ENCODE data around the gene GAL3ST3.

The GAL3ST3 gene

GRCh38 chr11:66039765-66040164 is 9.2 kb downstream of the GAL3ST3 start:
- Histone ChIP-seq H3K9ac (ENCODE audit: low read length) (no peak overlapping the region), H3K4me3 (ENCODE audit: low read length) (no peak overlapping the region), H3K36me3 (replicated peaks; ENCODE audit: insufficient read depth, low read length) (no peaks in the 10 kb centered on the region), H3K79me2 (ENCODE audit: low read length) (no peaks in the 10 kb centered on the region), H3K4me2 (ENCODE audit: low read depth, low read length) (no peak overlapping the region), H3K27ac (ENCODE audit: low read length) (no peak overlapping the region), H2AFZ (ENCODE audit: low read length) (no peak overlapping the region), H3K4me1 (ENCODE audit: low read length) (peaks cover 5% of the 10 kb centered on the region), H3K27me3 (replicated peaks; ENCODE audit: insufficient read depth, low read length) (no peaks in the 10 kb centered on the region), H4K20me1 (ENCODE audit: insufficient read depth, low read length) (no peaks in the 10 kb centered on the region), H3F3A (ENCODE audit: insufficient read depth, low read length) (peaks cover 7% of the 10 kb centered on the region), H3K9me3 (replicated peaks; ENCODE audit: insufficient read depth, low read length) (no peaks in the 10 kb centered on the region), H3K9me2 (replicated peaks; ENCODE audit: insufficient read depth, low read length) (no peaks in the 10 kb centered on the region)
- no peak for DNase-seq
- TF ChIP-seq EZH2 (optimal IDR thresholded peaks at IDR 0.05; ENCODE audit: low read depth, low read length) (no peak), CTCF (IDR thresholded peaks at IDR 0.05; ENCODE audit: low read length) (no peak), EZH2phosphoT487 (IDR thresholded peaks at IDR 0.05; ENCODE audit: low read length) (no peak)

GRCh38 chr11:66037327-66037726 is 11.6 kb downstream of the GAL3ST3 start:
- Histone ChIP-seq H4K20me1 (ENCODE audit: insufficient read depth, low read length) (no peaks in the 10 kb centered on the region), H2AFZ (ENCODE audit: low read length) (no peak overlapping the region), H3K4me3 (ENCODE audit: low read length) (no peak overlapping the region), H3K9me3 (replicated peaks; ENCODE audit: insufficient read depth, low read length) (no peaks in the 10 kb centered on the region), H3K36me3 (replicated peaks; ENCODE audit: insufficient read depth, low read length) (no peaks in the 10 kb centered on the region), H3K9me2 (replicated peaks; ENCODE audit: insufficient read depth, low read length) (no peaks in the 10 kb centered on the region), H3K27me3 (replicated peaks; ENCODE audit: insufficient read depth, low read length) (no peaks in the 10 kb centered on the region), H3K4me2 (ENCODE audit: low read depth, low read length) (no peak overlapping the region), H3K27ac (ENCODE audit: low read length) (no peak overlapping the region), H3K9ac (ENCODE audit: low read length) (no peak overlapping the region), H3K4me1 (ENCODE audit: low read length) (no peaks in the 10 kb centered on the region), H3F3A (ENCODE audit: insufficient read depth, low read length) (no peaks in the 10 kb centered on the region), H3K79me2 (ENCODE audit: low read length) (no peaks in the 10 kb centered on the region)
- no peak for DNase-seq
- TF ChIP-seq CTCF (IDR thresholded peaks at IDR 0.05; ENCODE audit: low read length) (no peak), EZH2phosphoT487 (IDR thresholded peaks at IDR 0.05; ENCODE audit: low read length) (no peak), EZH2 (optimal IDR thresholded peaks at IDR 0.05; ENCODE audit: low read depth, low read length) (no peak)

GRCh38 chr11:66036334-66036710 is 12.6 kb downstream of the GAL3ST3 start:
- H3K4me2 ChIP-seq (ENCODE audit: low read depth, low read length) = no peak overlapping the region
- no peak overlapping the region for H2AFZ ChIP-seq (ENCODE audit: low read length)
- H3K27ac ChIP-seq (ENCODE audit: low read length) = no peak overlapping the region
- no peaks in the 10 kb centered on the region for H3K36me3 ChIP-seq (replicated peaks; ENCODE audit: insufficient read depth, low read length)
- no peaks in the 10 kb centered on the region for H3K27me3 ChIP-seq (replicated peaks; ENCODE audit: insufficient read depth, low read length)
- no peaks in the 10 kb centered on the region for H4K20me1 ChIP-seq (ENCODE audit: insufficient read depth, low read length)
- no peaks in the 10 kb centered on the region for H3K79me2 ChIP-seq (ENCODE audit: low read length)
- no peak overlapping the region for H3K9ac ChIP-seq (ENCODE audit: low read length)
- H3F3A ChIP-seq (ENCODE audit: insufficient read depth, low read length) = no peaks in the 10 kb centered on the region
- DNase-seq = no peak
- TF ChIP-seq EZH2phosphoT487 (IDR thresholded peaks at IDR 0.05; ENCODE audit: low read length) (no peak), EZH2 (optimal IDR thresholded peaks at IDR 0.05; ENCODE audit: low read depth, low read length) (no peak), CTCF (IDR thresholded peaks at IDR 0.05; ENCODE audit: low read length) (no peak)
- H3K9me3 ChIP-seq (replicated peaks; ENCODE audit: insufficient read depth, low read length) = no peaks in the 10 kb centered on the region
- H3K4me1 ChIP-seq (ENCODE audit: low read length) = no peaks in the 10 kb centered on the region
- H3K4me3 ChIP-seq (ENCODE audit: low read length) = no peak overlapping the region
- no peaks in the 10 kb centered on the region for H3K9me2 ChIP-seq (replicated peaks; ENCODE audit: insufficient read depth, low read length)

Data from MM.1S (cell line).